SK-N-SH (cell line): ENCODE data around the gene MCC.

Experiments
- GABPA ChIP-seq: IDR thresholded peaks from 2 replicates; pipeline ENCODE4 v1.4.0; 2012; ENCODE audit warnings: low read depth, mild to moderate bottlenecking
- MAX ChIP-seq: IDR thresholded peaks from 2 replicates; pipeline ENCODE4 v1.4.0; 2012; ENCODE audit warnings: low read depth
- POLR2AphosphoS5 ChIP-seq: IDR thresholded peaks from 2 replicates; pipeline ENCODE4 v1.6.1; 2012; ENCODE audit warnings: low read depth, low read length
- TF ChIP-seq, protein P1 (sequence below): IDR thresholded peaks from 2 replicates; pipeline ENCODE4 v1.6.1; 2012; ENCODE audit warnings: mild to moderate bottlenecking, low read depth, low read length, moderate library complexity
- TF ChIP-seq, protein P2 (sequence below): fragments of 200-600 bp; sonication (generic); IDR thresholded peaks from 2 replicates; pipeline ENCODE4 v1.6.1; 2017; ENCODE audit warnings: antibody characterized with exemption, mild to moderate bottlenecking, moderate library complexity

DNA sequence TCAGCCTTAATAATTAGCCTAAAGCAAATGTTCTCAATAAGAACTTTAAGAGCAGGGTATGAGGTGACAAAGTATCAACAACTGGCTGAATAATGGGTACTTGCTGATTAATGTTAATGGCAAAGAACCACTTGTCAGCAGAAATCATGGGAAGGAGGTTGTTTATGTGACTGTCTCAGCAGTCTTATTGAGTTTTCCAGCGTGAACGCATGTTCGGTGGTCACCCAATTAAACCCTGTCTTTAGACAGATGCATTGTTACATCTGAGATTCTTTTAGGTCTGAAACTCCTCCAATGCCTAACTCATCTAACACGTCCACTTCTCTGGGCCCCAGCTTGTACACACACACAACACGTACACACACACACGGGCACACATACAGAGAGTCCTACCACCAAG lies 35.3 kb downstream of the MCC start:
- TF ChIP-seq, protein P1, sequence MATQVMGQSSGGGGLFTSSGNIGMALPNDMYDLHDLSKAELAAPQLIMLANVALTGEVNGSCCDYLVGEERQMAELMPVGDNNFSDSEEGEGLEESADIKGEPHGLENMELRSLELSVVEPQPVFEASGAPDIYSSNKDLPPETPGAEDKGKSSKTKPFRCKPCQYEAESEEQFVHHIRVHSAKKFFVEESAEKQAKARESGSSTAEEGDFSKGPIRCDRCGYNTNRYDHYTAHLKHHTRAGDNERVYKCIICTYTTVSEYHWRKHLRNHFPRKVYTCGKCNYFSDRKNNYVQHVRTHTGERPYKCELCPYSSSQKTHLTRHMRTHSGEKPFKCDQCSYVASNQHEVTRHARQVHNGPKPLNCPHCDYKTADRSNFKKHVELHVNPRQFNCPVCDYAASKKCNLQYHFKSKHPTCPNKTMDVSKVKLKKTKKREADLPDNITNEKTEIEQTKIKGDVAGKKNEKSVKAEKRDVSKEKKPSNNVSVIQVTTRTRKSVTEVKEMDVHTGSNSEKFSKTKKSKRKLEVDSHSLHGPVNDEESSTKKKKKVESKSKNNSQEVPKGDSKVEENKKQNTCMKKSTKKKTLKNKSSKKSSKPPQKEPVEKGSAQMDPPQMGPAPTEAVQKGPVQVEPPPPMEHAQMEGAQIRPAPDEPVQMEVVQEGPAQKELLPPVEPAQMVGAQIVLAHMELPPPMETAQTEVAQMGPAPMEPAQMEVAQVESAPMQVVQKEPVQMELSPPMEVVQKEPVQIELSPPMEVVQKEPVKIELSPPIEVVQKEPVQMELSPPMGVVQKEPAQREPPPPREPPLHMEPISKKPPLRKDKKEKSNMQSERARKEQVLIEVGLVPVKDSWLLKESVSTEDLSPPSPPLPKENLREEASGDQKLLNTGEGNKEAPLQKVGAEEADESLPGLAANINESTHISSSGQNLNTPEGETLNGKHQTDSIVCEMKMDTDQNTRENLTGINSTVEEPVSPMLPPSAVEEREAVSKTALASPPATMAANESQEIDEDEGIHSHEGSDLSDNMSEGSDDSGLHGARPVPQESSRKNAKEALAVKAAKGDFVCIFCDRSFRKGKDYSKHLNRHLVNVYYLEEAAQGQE = no peak
- TF ChIP-seq GABPA (no peak), POLR2AphosphoS5 (no peak), MAX (no peak)
- TF ChIP-seq, protein P2, sequence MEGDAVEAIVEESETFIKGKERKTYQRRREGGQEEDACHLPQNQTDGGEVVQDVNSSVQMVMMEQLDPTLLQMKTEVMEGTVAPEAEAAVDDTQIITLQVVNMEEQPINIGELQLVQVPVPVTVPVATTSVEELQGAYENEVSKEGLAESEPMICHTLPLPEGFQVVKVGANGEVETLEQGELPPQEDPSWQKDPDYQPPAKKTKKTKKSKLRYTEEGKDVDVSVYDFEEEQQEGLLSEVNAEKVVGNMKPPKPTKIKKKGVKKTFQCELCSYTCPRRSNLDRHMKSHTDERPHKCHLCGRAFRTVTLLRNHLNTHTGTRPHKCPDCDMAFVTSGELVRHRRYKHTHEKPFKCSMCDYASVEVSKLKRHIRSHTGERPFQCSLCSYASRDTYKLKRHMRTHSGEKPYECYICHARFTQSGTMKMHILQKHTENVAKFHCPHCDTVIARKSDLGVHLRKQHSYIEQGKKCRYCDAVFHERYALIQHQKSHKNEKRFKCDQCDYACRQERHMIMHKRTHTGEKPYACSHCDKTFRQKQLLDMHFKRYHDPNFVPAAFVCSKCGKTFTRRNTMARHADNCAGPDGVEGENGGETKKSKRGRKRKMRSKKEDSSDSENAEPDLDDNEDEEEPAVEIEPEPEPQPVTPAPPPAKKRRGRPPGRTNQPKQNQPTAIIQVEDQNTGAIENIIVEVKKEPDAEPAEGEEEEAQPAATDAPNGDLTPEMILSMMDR = no peak
